Bronchial epithelial cell (primary cell): Measurements from ENCODE around the gene TNFAIP8L3. TPM values are rescaled to one million over a fixed set of nuclear protein-coding genes. Genes with fewer than 3 reads are reported as not detected.

ENCODE experiments used
- DNase-seq: peaks from one replicate; pipeline ENCODE4 v3.0.0-alpha.2; 2010; ENCODE audit warnings: low read depth
- FAIRE-seq: peaks from 2 replicates; lab custom pipeline; 2011; peaks lifted over from hg19 to GRCh38; lab: Jason Lieb, UNC
- H3K27me3 ChIP-seq: 2 replicates; pipeline ENCODE4 v1.5.1; 2011; ENCODE audit warnings: low read length; ENCODE audit not compliant: control insufficient read depth, insufficient read depth
- H3K36me3 ChIP-seq: 2 replicates; pipeline ENCODE4 v1.5.1; 2011; ENCODE audit warnings: low read length; ENCODE audit not compliant: control insufficient read depth, insufficient read depth
- H3K4me3 ChIP-seq: 2 replicates; pipeline ENCODE4 v1.5.1; 2011; ENCODE audit warnings: mild to moderate bottlenecking, low read depth, low read length, control low read depth
- CTCF ChIP-seq: IDR thresholded peaks from 2 replicates; pipeline ENCODE4 v1.5.1; 2011; ENCODE audit warnings: mild to moderate bottlenecking, moderate library complexity, low read length, control low read depth, inconsistent platforms; ENCODE audit not compliant: insufficient read depth, severe bottlenecking
- total RNA-seq: library from RNA; depleted of rRNA; stranded (reverse); fragments of >200 nt; gene quantifications from 2 replicates; pipeline ENCODE4 v1.2.1, GENCODE V29; 2014

Gene TNFAIP8L3
- total RNA-seq, 1 donor from 2014 or later: 5.0 TPM

GRCh38 chr15:51074926-51075325 is 19.8 kb downstream of the TNFAIP8L3 start:
- peak; percentile 77 for DNase-seq
- no peak for FAIRE-seq
- TF ChIP-seq CTCF: no peak
- no peaks in the 10 kb centered on the region for H3K36me3 ChIP-seq
- H3K4me3 ChIP-seq: no peak overlapping the region
- H3K27me3 ChIP-seq: no peaks in the 10 kb centered on the region

- TF ChIP-seq CTCF: no peak
- FAIRE-seq (no peak), DNase-seq (no peak)
Observed at GRCh38 chr15:51071578-51071977, 23.1 kb downstream of the TNFAIP8L3 start.

GRCh38 chr15:51069983-51070382 is 24.7 kb downstream of the TNFAIP8L3 start:
- no peaks in the 10 kb centered on the region for H3K36me3 ChIP-seq
- no peak for TF ChIP-seq CTCF
- no peak overlapping the region for H3K4me3 ChIP-seq
- DNase-seq (no peak), FAIRE-seq (no peak)
- H3K27me3 ChIP-seq: no peaks in the 10 kb centered on the region

More at GRCh38 chr15:51071578-51071977, 23.1 kb downstream of the TNFAIP8L3 start:
- no peaks in the 10 kb centered on the region for H3K36me3 ChIP-seq
- H3K4me3 ChIP-seq: no peak overlapping the region
- no peaks in the 10 kb centered on the region for H3K27me3 ChIP-seq

- Histone ChIP-seq H3K27me3 (no peaks in the 10 kb centered on the region), H3K36me3 (no peaks in the 10 kb centered on the region), H3K4me3 (no peak overlapping the region)
- no peak for DNase-seq
- TF ChIP-seq CTCF: no peak
- no peak for FAIRE-seq
Observed at GRCh38 chr15:51067510-51067909, 27.2 kb downstream of the TNFAIP8L3 start.

GRCh38 chr15:51065781-51066180 is 28.9 kb downstream of the TNFAIP8L3 start:
- H3K36me3 ChIP-seq: no peaks in the 10 kb centered on the region
- H3K4me3 ChIP-seq: no peak overlapping the region
- FAIRE-seq (no peak), DNase-seq (no peak)
- TF ChIP-seq CTCF: no peak
- no peaks in the 10 kb centered on the region for H3K27me3 ChIP-seq

- FAIRE-seq (no peak), DNase-seq (no peak)
- no peaks in the 10 kb centered on the region for H3K27me3 ChIP-seq
- no peak for TF ChIP-seq CTCF
- no peak overlapping the region for H3K4me3 ChIP-seq
- H3K36me3 ChIP-seq: no peaks in the 10 kb centered on the region
Observed at GRCh38 chr15:51065261-51065660, 29.4 kb downstream of the TNFAIP8L3 start.
